ENCODE results near the gene SLC14A1. TPM values are rescaled to one million over a fixed set of nuclear protein-coding genes. Genes with fewer than 3 reads are reported as not detected.

The SLC14A1 gene
- total and polyA plus RNA-seq, 2 of the 4 experiments (the other 2 are of a cell fraction), result 20.5 to 31.9 TPM

- H3K36me3 ChIP-seq (ENCODE audit: control insufficient read depth, insufficient read depth, low read length), result no peaks in the 10 kb centered on the region
- H3K14ac ChIP-seq (replicated peaks; ENCODE audit: low read depth, low read length), result no peak overlapping the region
- H2AK5ac ChIP-seq (ENCODE audit: low read depth, low read length), result no peak overlapping the region
- ATAC-seq (ENCODE audit: low read depth), result no peak
- peaks cover 1% of the 10 kb centered on the region; the same call in 1 of the 2 replicates for H3K27me3 ChIP-seq (ENCODE audit: control insufficient read depth, insufficient read depth, low read length)
- no peak overlapping the region for H3K18ac ChIP-seq (ENCODE audit: low read depth, low read length)
- no peak overlapping the region for H3K4me2 ChIP-seq (ENCODE audit: low read depth, low read length)
- in situ Hi-C loops (cut with MboI; ENCODE audit: low sequenced_read_pairs) (no loop called here), intact Hi-C loops (cut with micrococcal nuclease) (no loop called here), dilution Hi-C loops (cut with HindIII; ENCODE audit: low sequenced_read_pairs, unreplicated experiment) (no loop called here)
- H3K56ac ChIP-seq (ENCODE audit: extremely low read depth, insufficient read depth, low read length), result no peak overlapping the region
- no peak overlapping the region for H2AFZ ChIP-seq (replicated peaks; ENCODE audit: low read length, poor library complexity)
- no peak overlapping the region for H4K8ac ChIP-seq (ENCODE audit: low read depth in 2 of 2, low read length in 2 of 2)
- no peaks in the 10 kb centered on the region for H3K79me1 ChIP-seq (ENCODE audit: low read depth in 1 of 2, low read length in 2 of 2)
- H2BK15ac ChIP-seq (ENCODE audit: low read depth, low read length), result no peak overlapping the region
- ChIA-PET POLR2A (ENCODE audit: unreplicated experiment) (no interaction called here), CTCF (interaction anchor here (0.6 kb wide), 1 partner anchor 13 kb away, joined by 3 read pairs; no protein-coding TSS in a partner anchor)
- no peaks in the 10 kb centered on the region for H4K20me1 ChIP-seq (ENCODE audit: insufficient read depth, low read length)
- no peaks in the 10 kb centered on the region for H3K9me3 ChIP-seq (ENCODE audit: control insufficient read depth, insufficient read depth, low read length)
- no peak overlapping the region for H2BK20ac ChIP-seq (ENCODE audit: low read depth, low read length)
- H3K4me1 ChIP-seq (ENCODE audit: control insufficient read depth, insufficient read depth, low read length), result peaks cover 2% of the 10 kb centered on the region
- no peak overlapping the region for H3K27ac ChIP-seq (ENCODE audit: insufficient read depth, low read length)
- no peak overlapping the region for H2BK5ac ChIP-seq (ENCODE audit: low read depth, low read length, poor library complexity, severe bottlenecking)
- no peak for DNase-seq
- no peak overlapping the region for H4K5ac ChIP-seq (ENCODE audit: low read depth, low read length)
- no peak overlapping the region for H4K91ac ChIP-seq (ENCODE audit: insufficient read depth, low read depth, low read length)
- no peak overlapping the region for H2AK9ac ChIP-seq (replicated peaks; ENCODE audit: low read depth, low read length, poor library complexity)
- no peaks in the 10 kb centered on the region for H3K9me1 ChIP-seq (ENCODE audit: insufficient read depth, low read length)
- H2BK120ac ChIP-seq (ENCODE audit: low read depth, low read length), result no peak overlapping the region
- no peak overlapping the region for H3K4ac ChIP-seq (ENCODE audit: low read depth, low read length)
- WGBS, 2 experiments (ENCODE audit: extremely low coverage in 2 of 2, insufficient read length in 1 of 2), result no CpG with 5 or more reads among the region's 4 CpGs
- no peak for TF ChIP-seq CTCF (conservative IDR thresholded peaks at IDR 0.05; ENCODE audit: low read depth, low read length)
- TF ChIP-seq CHD1 (IDR thresholded peaks at IDR 0.05; ENCODE audit: low read depth, low read length), result no peak
- TF ChIP-seq POLR2A (IDR thresholded peaks at IDR 0.05; ENCODE audit: low read depth, low read length), result no peak
- TF ChIP-seq RFX5 (IDR thresholded peaks at IDR 0.05; ENCODE audit: low read depth, low read length), result no peak
- TF ChIP-seq BHLHE40 (IDR thresholded peaks at IDR 0.05; ENCODE audit: low read depth, low read length), result no peak
- no peak for TF ChIP-seq CEBPB (IDR thresholded peaks at IDR 0.05; ENCODE audit: low read depth, low read length)
- no peak for TF ChIP-seq RAD21 (IDR thresholded peaks at IDR 0.05; ENCODE audit: low read length)
- no peak for TF ChIP-seq MAFK (IDR thresholded peaks at IDR 0.05; ENCODE audit: low read depth, low read length)
- TF ChIP-seq USF2 (IDR thresholded peaks at IDR 0.05; ENCODE audit: low read depth, low read length), result no peak
- no peak for TF ChIP-seq MAZ (IDR thresholded peaks at IDR 0.05; ENCODE audit: borderline replicate concordance, low read depth, low read length)
- no peak for TF ChIP-seq MXI1 (IDR thresholded peaks at IDR 0.05; ENCODE audit: borderline replicate concordance, low read depth, low read length)
- no peak for TF ChIP-seq RCOR1 (IDR thresholded peaks at IDR 0.05; ENCODE audit: insufficient replicate concordance, low read length)
- H3K23ac ChIP-seq (ENCODE audit: low read depth, low read length), result no peak overlapping the region
- H3K9ac ChIP-seq (ENCODE audit: low read depth, low read length), result no peak overlapping the region
- H3K4me3 ChIP-seq (ENCODE audit: insufficient read depth, low read depth, low read length), result no peak overlapping the region
- no TSS peak for BruUV-seq (replicated peaks)
Observed at GRCh38 chr18:45678441-45678840, 45.5 kb upstream of the SLC14A1 start.
